Parathyroid adenoma (tissue), 2 donors: ENCODE results near the gene CNST.
"Not testable (repeated sequence)": the region's sequence is repeated elsewhere in the genome, so short reads cannot be mapped to it uniquely, and the experiment has no call there.

Experiments
- H2AFZ ChIP-seq: fragments of 300-600 bp; sonication (generic); one replicate; pipeline ENCODE4 v1.7.0; 2017; ENCODE audit warnings: antibody characterized with exemption, mild to moderate bottlenecking
- H3K27ac ChIP-seq: fragments of 300-600 bp; sonication (generic); one replicate; pipeline ENCODE4 v1.7.0; 2017
- H3K27me3 ChIP-seq: fragments of 300-600 bp; sonication (generic); one replicate; pipeline ENCODE4 v1.7.0; 2017; ENCODE audit warnings: low read length; ENCODE audit not compliant: control insufficient read depth, insufficient read depth
- H3K36me3 ChIP-seq: fragments of 300-600 bp; sonication (generic); one replicate; pipeline ENCODE4 v1.7.0; 2017; ENCODE audit warnings: low read length; ENCODE audit not compliant: control insufficient read depth, insufficient read depth
- H3K4me1 ChIP-seq: fragments of 300-600 bp; sonication (generic); one replicate; pipeline ENCODE4 v1.7.0; 2017; ENCODE audit warnings: control low read depth
- H3K4me2 ChIP-seq: fragments of 300-600 bp; sonication (generic); one replicate; pipeline ENCODE4 v1.7.0; 2017; ENCODE audit warnings: low read length
- H3K4me3 ChIP-seq: fragments of 300-600 bp; sonication (generic); one replicate; pipeline ENCODE4 v1.7.0; 2017; ENCODE audit warnings: low read depth, low read length
- H3K79me2 ChIP-seq: fragments of 300-600 bp; sonication (generic); one replicate; pipeline ENCODE4 v1.7.0; 2017; ENCODE audit warnings: control low read depth
- H3K9ac ChIP-seq: fragments of 300-600 bp; sonication (generic); one replicate; pipeline ENCODE4 v1.7.0; 2017; ENCODE audit warnings: mild to moderate bottlenecking
- H3K9me3 ChIP-seq: fragments of 300-600 bp; sonication (generic); one replicate; pipeline ENCODE4 v1.7.0; 2017; ENCODE audit warnings: low read length; ENCODE audit not compliant: control insufficient read depth
- CTCF ChIP-seq: fragments of 300-600 bp; sonication (generic); IDR thresholded peaks from one replicate; pipeline ENCODE4 v1.7.0; 2017; ENCODE audit warnings: antibody characterized with exemption, mild to moderate bottlenecking
- donor health status: primary hyperparathyroidism.

The CNST gene

GRCh38 chr1:246709196-246709595 lies 142.9 kb downstream of the CNST start:
- no peaks in the 10 kb centered on the region for H3K36me3 ChIP-seq
- TF ChIP-seq CTCF: no peak
- H3K27ac ChIP-seq: no peak overlapping the region
- H3K27me3 ChIP-seq: no peaks in the 10 kb centered on the region
- no peak overlapping the region for H3K9ac ChIP-seq
- H2AFZ ChIP-seq: no peak overlapping the region
- H3K4me1 ChIP-seq: no peaks in the 10 kb centered on the region
- H3K4me2 ChIP-seq: no peak overlapping the region
- H3K4me3 ChIP-seq: no peak overlapping the region
- H3K79me2 ChIP-seq: no peaks in the 10 kb centered on the region
- H3K9me3 ChIP-seq: no peaks in the 10 kb centered on the region

- H3K27ac ChIP-seq: no peak overlapping the region
- no peak overlapping the region for H3K4me2 ChIP-seq
- no peak overlapping the region for H2AFZ ChIP-seq
- no peak overlapping the region for H3K4me3 ChIP-seq
- no peaks in the 10 kb centered on the region for H3K79me2 ChIP-seq
- H3K36me3 ChIP-seq: no peaks in the 10 kb centered on the region
- H3K4me1 ChIP-seq: no peaks in the 10 kb centered on the region
- no peak for TF ChIP-seq CTCF
- no peak overlapping the region for H3K9ac ChIP-seq
- H3K9me3 ChIP-seq: no peaks in the 10 kb centered on the region
- no peaks in the 10 kb centered on the region for H3K27me3 ChIP-seq
Measured at GRCh38 chr1:246709835-246710234, 143.6 kb downstream of the CNST start.

GRCh38 chr1:246711548-246712003 lies 145.3 kb downstream of the CNST start:
- H3K27ac ChIP-seq: no peak overlapping the region
- no peak overlapping the region for H2AFZ ChIP-seq
- no peaks in the 10 kb centered on the region for H3K4me1 ChIP-seq
- no peak overlapping the region for H3K4me3 ChIP-seq
- no peak overlapping the region for H3K4me2 ChIP-seq
- H3K9me3 ChIP-seq: no peaks in the 10 kb centered on the region
- no peaks in the 10 kb centered on the region for H3K79me2 ChIP-seq
- no peak overlapping the region for H3K9ac ChIP-seq
- H3K36me3 ChIP-seq: no peaks in the 10 kb centered on the region
- no peak for TF ChIP-seq CTCF
- no peaks in the 10 kb centered on the region for H3K27me3 ChIP-seq

- not testable (repeated sequence) for H3K27ac ChIP-seq, H3K79me2 ChIP-seq, H3K4me3 ChIP-seq, H3K9me3 ChIP-seq, H3K4me1 ChIP-seq, H3K4me2 ChIP-seq, H2AFZ ChIP-seq, H3K36me3 ChIP-seq, H3K27me3 ChIP-seq, H3K9ac ChIP-seq
Measured at GRCh38 chr1:246712428-246712827, 146.2 kb downstream of the CNST start.
